Measurements from ENCODE around the gene CUTC.

The CUTC gene

GRCh38 chr10:99784727-99785441 is 52.9 kb downstream of the CUTC start:
- no peak for DNase-seq

GRCh38 chr10:99785646-99786045 is 53.6 kb downstream of the CUTC start:
- DNase-seq = no peak

- DNase-seq = no peak
Observed at GRCh38 chr10:99787311-99787710, 55.3 kb downstream of the CUTC start.

DNA sequence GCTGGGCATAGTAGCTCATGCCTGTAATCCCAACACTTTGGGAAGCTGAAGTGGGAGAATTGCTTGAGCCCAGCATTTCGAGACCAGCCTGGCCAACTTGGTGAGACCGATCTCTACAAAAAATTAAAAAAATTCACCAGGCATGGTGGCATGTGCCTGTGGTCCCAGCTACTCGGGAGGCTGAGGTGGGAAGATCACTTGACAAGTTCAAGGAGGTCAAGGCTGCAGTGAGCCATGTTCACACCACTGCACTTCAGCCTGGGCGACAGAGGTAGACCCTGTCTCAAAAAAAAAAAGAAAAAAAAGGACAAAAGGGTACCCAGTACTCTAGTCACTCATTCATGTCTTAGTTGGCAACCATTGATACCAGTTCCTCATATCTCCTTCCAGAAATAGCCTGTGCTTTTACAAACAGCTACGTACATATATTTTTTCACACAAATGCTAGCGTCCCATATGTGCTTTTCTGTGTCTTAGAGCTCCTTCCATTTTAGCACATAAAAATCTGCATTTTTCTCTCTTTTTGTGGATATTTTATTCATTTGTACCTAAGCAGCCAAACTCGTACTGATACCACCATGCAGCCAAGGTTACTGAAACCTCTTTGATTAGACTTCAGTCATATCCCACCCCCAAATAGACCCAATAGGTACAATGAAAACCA is 55.9 kb downstream of the CUTC start:
- no peak for DNase-seq

GRCh38 chr10:99788598-99789256 is 56.7 kb downstream of the CUTC start:
- DNase-seq = no peak

DNA sequence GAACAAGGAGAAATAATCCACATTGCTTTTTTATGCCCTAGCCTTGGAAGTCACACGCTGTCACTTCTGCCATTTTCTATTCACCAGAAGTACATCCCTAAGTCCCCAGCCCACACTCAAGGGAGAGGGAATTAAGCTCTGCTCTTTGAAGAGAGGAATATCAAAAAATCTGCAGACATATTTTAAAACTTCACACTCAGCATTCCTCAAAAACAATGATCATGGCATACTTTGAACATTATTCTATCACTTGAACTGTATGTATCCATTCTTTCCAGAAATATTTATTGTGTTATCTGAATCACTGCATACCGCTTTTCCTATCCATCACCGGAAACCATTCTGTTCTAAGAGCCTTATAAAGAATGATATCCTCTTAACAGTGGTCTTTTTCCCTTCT is 59.8 kb downstream of the CUTC start:
- no peak for DNase-seq

- DNase-seq = no peak
Observed at GRCh38 chr10:99793819-99794218, 61.8 kb downstream of the CUTC start.

GRCh38 chr10:99796928-99797327 is 64.9 kb downstream of the CUTC start:
- no peak for DNase-seq

DNA sequence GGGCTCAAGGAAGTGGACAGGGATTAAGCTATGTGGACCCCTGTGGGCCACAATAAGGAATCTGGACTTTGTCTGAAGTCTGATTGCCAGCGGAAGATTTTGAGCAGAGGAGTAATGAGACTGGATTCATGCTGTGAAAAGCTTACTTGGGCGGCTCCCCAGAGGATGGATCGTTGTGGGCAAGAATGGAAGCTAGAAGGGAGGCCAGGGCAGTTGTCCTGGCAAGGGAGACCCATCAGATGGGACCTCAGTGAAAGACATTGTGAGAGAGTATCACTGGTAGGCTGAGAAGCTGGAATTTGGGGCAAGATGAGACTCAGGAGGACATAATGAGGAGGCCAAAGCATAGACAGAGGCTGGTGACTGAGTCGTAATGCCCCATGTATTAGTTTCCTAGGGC is 66.0 kb downstream of the CUTC start:
- DNase-seq = no peak

DNA sequence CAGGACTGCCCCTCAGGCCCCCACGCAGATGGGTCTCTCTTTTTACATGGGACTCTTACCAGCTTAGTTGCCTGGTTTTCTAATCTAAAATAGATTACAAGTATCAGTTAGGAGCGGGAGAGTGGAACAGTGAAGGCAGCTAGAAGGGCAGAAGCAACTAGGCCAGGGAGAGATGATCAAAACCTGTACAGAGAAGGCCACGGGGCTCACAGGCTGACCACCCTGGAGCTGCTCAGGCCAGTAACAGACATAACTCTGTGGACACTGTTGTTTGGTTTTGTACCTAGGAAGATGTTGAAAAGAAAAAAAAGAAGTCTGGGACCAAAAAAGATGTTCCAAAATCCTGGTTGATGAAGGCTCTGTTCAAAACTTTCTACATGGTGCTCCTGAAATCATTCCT is 66.9 kb downstream of the CUTC start:
- no peak for DNase-seq

DNA sequence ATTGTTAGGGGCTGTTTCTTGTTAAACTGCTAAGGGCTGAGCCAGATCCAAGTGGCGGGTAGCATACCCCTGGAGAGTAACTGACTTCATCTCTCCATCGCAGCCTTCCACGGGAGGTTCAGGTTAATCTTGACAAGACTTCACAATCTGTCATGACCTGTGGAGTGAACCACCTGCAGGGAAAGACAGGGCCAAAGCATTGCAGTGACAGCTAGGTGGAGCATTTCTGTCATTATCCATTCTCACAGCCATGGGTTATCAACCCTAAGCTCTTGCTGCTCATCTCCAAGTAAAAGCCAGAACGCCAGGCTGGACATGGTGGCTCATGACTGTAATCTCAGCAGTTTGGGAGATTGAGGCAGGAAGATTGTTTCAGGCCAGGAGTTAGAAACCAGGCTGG is 67.6 kb downstream of the CUTC start:
- no peak for DNase-seq

GRCh38 chr10:99804471-99804870 is 72.4 kb downstream of the CUTC start:
- DNase-seq = no peak

DNA sequence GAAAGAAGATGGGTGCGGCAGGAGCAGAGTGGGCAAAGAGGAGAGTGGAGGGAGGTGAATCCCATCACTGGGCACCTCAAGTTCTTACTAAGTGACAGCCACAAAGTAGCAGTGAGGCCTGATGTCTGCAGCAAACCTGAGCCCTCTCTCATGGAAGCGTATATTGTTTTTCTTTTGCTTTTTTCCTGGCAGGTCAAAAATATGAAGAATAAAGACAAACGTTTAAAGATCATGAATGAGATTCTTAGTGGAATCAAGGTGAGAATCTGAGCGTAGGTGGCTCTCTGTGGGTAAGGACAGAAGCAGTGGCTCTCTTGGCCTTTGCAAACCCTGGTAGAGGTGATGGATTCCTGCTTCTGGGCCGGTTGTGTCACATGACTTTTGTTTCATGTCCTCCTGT is 73.2 kb downstream of the CUTC start:
- no peak for DNase-seq

Data from NCI-H1092 treated with DMSO at 0.1 percent for 48 hours (cell line).